ENCODE measurements around the gene COL4A2. TPM values are rescaled to one million over a fixed set of nuclear protein-coding genes. Genes with fewer than 3 reads are reported as not detected.

COL4A2 gene
- polyA plus RNA-seq, 1 experiment = 886 TPM

DNA sequence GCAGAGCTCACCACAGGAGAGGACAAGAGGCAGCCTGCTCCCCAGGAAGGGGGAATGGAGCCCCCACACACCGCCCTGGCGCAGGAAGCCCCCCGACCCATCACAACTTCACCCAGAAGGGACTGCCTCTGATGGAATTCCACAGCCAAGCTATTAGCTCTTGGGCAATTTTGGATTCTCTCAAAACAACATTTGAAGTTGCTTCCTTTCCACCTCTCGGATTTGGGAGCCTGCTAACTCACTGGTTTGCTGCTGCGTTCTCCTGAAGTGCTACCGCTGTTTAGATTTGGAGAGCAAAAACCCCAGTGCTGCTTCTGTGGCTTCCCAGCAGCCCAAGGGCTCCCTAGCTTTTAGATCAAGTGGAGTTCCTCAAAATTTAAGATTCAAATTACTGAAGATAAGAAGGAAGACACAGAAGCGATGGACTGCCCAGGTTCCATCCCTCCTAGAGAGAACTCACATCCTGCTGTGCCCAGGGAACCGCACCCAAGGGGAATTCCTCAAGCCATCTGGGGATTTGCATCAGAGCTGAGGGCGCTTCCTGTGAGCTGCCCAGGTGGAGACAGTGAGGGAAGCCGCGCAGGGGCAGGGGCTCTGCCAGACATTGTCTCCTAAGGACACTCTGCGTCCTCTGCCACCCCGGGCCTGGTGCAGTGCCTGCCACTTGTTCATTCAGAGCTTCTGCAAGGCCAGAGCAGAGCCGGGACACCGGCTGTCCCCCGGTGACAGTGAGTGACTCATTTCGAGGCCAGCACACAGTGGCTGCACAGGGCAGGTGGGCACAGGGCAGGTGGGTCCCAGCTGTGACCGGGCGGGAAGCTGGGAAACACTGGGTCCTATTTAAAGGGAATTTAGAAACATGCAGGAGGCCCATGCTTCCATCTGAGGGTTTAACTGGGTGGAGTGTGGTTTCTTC lies 45.7 kb upstream of the COL4A2 start:
- ChIA-PET CTCF (interaction anchor here (1.6 to 1.9 kb wide), 3 partner anchors 10 to 21 kb away, joined by 3 to 5 read pairs (median 5); no protein-coding TSS in a partner anchor), POLR2A (no interaction called here)
- Histone ChIP-seq H3K36me3 (ENCODE audit: control insufficient read depth, insufficient read depth, low read length) (peaks cover 5% of the 10 kb centered on the region), H3K4me3 (ENCODE audit: low read depth, low read length) (no peak overlapping the region), H3K27me3 (ENCODE audit: control insufficient read depth, insufficient read depth, low read length) (no peaks in the 10 kb centered on the region)
- TF ChIP-seq, protein P1, sequence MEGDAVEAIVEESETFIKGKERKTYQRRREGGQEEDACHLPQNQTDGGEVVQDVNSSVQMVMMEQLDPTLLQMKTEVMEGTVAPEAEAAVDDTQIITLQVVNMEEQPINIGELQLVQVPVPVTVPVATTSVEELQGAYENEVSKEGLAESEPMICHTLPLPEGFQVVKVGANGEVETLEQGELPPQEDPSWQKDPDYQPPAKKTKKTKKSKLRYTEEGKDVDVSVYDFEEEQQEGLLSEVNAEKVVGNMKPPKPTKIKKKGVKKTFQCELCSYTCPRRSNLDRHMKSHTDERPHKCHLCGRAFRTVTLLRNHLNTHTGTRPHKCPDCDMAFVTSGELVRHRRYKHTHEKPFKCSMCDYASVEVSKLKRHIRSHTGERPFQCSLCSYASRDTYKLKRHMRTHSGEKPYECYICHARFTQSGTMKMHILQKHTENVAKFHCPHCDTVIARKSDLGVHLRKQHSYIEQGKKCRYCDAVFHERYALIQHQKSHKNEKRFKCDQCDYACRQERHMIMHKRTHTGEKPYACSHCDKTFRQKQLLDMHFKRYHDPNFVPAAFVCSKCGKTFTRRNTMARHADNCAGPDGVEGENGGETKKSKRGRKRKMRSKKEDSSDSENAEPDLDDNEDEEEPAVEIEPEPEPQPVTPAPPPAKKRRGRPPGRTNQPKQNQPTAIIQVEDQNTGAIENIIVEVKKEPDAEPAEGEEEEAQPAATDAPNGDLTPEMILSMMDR (IDR thresholded peaks at IDR 0.05; ENCODE audit: insufficient read depth, low read depth, low read length) = no peak
- no peak for DNase-seq (ENCODE audit: low read depth)

- DNase-seq (ENCODE audit: low read depth) = no peak
- peaks cover 5% of the 10 kb centered on the region for H3K36me3 ChIP-seq (ENCODE audit: control insufficient read depth, insufficient read depth, low read length)
- no peak overlapping the region for H3K4me3 ChIP-seq (ENCODE audit: low read depth, low read length)
- TF ChIP-seq, protein P1 (IDR thresholded peaks at IDR 0.05; ENCODE audit: insufficient read depth, low read depth, low read length) = no peak
- no peaks in the 10 kb centered on the region for H3K27me3 ChIP-seq (ENCODE audit: control insufficient read depth, insufficient read depth, low read length)
- ChIA-PET POLR2A (no interaction called here), CTCF (interaction anchor here (1.6 to 1.7 kb wide), 2 partner anchors 10 to 11 kb away, joined by 3 to 5 read pairs; no protein-coding TSS in a partner anchor)
Observed at GRCh38 chr13:110262082-110262436, 45.0 kb upstream of the COL4A2 start.

DNA sequence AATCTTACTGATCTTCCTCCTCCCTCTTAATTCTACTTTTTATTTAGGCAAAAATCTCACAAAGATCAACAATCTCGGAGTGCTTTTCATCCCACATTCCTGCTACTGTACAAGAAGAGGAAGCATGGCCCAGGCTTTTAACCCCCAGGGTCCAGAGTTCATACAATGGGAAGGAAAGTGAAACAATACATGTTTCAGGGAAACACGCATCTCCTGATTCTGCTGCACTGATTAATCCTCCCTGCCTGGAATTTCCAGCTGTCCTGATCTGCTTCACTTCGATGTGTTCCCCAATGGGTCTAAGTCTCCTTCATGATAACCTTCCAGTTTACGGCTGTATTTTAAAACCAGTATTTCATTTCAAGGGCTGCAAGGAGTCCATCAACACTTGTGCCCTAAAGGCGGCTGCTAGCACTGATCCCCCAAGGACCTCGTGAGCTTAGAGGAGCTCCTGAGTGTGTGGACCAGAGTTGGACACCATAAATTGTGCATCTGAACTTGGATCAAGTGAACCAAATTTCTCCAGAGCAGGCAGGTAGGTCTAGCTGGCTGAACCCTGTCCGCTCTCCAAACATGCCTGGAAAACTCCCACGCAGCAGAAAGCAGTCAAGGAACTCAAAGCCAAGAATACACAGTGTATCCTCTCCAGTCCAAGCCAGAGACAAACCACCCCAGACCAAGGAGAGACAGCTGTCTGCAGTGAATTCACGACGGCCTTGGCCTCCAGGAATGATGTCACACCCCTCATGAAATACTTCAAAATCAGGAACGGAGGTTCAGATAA lies 44.4 kb upstream of the COL4A2 start:
- TF ChIP-seq, protein P1 (IDR thresholded peaks at IDR 0.05; ENCODE audit: insufficient read depth, low read depth, low read length) = no peak
- peaks cover 5% of the 10 kb centered on the region for H3K36me3 ChIP-seq (ENCODE audit: control insufficient read depth, insufficient read depth, low read length)
- CTCF ChIA-PET = interaction anchor here (1.6 to 1.7 kb wide), 2 partner anchors 9 to 12 kb away, joined by 3 to 5 read pairs; no protein-coding TSS in a partner anchor
- no peak overlapping the region for H3K4me3 ChIP-seq (ENCODE audit: low read depth, low read length)
- H3K27me3 ChIP-seq (ENCODE audit: control insufficient read depth, insufficient read depth, low read length) = no peaks in the 10 kb centered on the region
- DNase-seq (ENCODE audit: low read depth) = no peak
- POLR2A ChIA-PET = no interaction called here

DNA sequence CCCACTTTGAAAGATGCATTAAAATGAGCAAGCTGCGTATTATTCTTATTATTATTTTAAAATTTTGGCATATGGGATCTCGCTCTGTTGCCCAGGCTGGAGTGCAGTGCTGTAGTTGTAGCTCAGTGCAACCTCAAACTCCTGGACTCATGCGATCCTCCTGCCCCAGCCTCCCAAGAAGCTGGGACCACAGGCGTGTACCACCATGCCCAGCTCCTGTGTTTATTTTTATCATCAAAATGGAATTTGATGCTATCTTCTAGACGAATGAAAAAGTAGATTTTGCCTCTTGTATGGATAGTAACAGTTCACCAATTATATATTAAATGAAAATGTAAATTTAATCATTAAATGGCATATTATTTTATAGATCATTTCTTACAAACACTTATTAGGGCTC lies 43.7 kb upstream of the COL4A2 start:
- Histone ChIP-seq H3K4me3 (ENCODE audit: low read depth, low read length) (no peak overlapping the region), H3K27me3 (ENCODE audit: control insufficient read depth, insufficient read depth, low read length) (no peaks in the 10 kb centered on the region), H3K36me3 (ENCODE audit: control insufficient read depth, insufficient read depth, low read length) (peaks cover 5% of the 10 kb centered on the region)
- ChIA-PET POLR2A (no interaction called here), CTCF (interaction anchor here (1.7 kb wide), 1 partner anchor 8 kb away, joined by 3 read pairs; no protein-coding TSS in a partner anchor)
- no peak for DNase-seq (ENCODE audit: low read depth)
- TF ChIP-seq, protein P1 (IDR thresholded peaks at IDR 0.05; ENCODE audit: insufficient read depth, low read depth, low read length) = no peak

DNA sequence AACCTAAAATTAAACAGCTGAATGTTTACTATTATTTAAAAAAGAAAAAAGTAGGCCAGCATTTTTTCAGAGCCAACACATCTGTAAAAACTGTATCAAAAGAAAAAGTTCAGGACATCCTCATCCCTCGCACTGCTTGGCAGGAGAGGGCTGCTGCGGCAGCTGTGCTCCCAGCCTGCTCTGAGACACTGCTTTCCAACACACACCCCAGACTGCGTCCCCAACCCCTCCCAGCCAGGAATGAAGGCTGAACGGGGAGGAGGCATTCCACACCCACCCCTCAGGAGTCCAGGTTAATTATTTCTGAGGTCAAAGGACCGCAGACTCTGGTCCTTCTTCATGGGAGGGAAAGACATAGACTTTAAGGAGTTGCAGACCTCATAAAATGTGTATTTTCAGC lies 43.2 kb upstream of the COL4A2 start:
- ChIA-PET CTCF (interaction anchor here (0.6 to 0.9 kb wide), 2 partner anchors 10 to 13 kb away, joined by 3 to 4 read pairs; no protein-coding TSS in a partner anchor), POLR2A (no interaction called here)
- Histone ChIP-seq H3K27me3 (ENCODE audit: control insufficient read depth, insufficient read depth, low read length) (no peaks in the 10 kb centered on the region), H3K36me3 (ENCODE audit: control insufficient read depth, insufficient read depth, low read length) (peaks cover 5% of the 10 kb centered on the region), H3K4me3 (ENCODE audit: low read depth, low read length) (no peak overlapping the region)
- TF ChIP-seq, protein P1 (IDR thresholded peaks at IDR 0.05; ENCODE audit: insufficient read depth, low read depth, low read length) = no peak
- DNase-seq (ENCODE audit: low read depth) = no peak
